K562 (cell line): Measurements from ENCODE around the gene NR1H3. TPM values are rescaled to one million over a fixed set of nuclear protein-coding genes. Genes with fewer than 3 reads are reported as not detected.
A peak's percentile ranks its signal among the peaks of the same experiment; 100 is the strongest.

Source experiments
- ATAC-seq: fragments of 200-7000 bp; cut with Tn5 transposase; 3 replicates; pipeline ENCODE4 v1.9.1; 2020; ENCODE audit warnings: moderate library complexity
- BruUV-seq: library from RNA; stranded (reverse); fragments of 400-500 nt; replicated peaks from 2 replicates; lab custom pipeline; 2021; lab: Mats Ljungman, UMichigan
- CTCF ChIA-PET: fragments of 300-600 bp; formaldehyde crosslinking; extraction: SDS; loops from one replicate; lab custom pipeline; 2021; ENCODE audit warnings: low intra/inter-chr PET ratio; lab: Yijun Ruan, JAX
- POLR2A ChIA-PET: fragments of 300-600, 350-650 bp; sonication (Branson Sonifier 250); formaldehyde crosslinking; extraction: SDS; loops from one replicate; lab custom pipeline; 2021; ENCODE audit warnings: antibody characterized with exemption, inconsistent platforms; lab: Yijun Ruan, JAX
- DNase-seq, 4 experiments: peaks; one replicate each; pipeline versions ENCODE4 v3.0.0 to v3.0.0-alpha.2; 2011 to 2018; ENCODE audit warnings: low spot score in 3 of 4, mixed read lengths in 3 of 4; ENCODE audit errors: extremely low read depth in 1 of 4
- FAIRE-seq: peaks from 2 replicates; lab custom pipeline; 2011; peaks lifted over from hg19 to GRCh38; lab: Jason Lieb, UNC
- H2AFZ ChIP-seq: 2 replicates; pipeline ENCODE4 v1.6.0; 2011; ENCODE audit warnings: low read depth, low read length, control low read depth, inconsistent platforms
- H3K27ac ChIP-seq: fragments of 200-600 bp; 3 replicates; pipeline ENCODE4 v1.8.0; 2011; ENCODE audit warnings: low read depth, mild to moderate bottlenecking, control low read depth, inconsistent platforms, low read length, moderate library complexity, mixed read lengths; ENCODE audit errors: extremely low read depth
- H3K27me3 ChIP-seq, 2 experiments: fragments of 300-600 bp in 1 of 2; 2 replicates in 1 of 2; 3 replicates in 1 of 2; pipeline versions ENCODE4 v1.6.0 to v1.8.0; 2011; ENCODE audit warnings: inconsistent platforms in 2 of 2, low read length in 2 of 2, mild to moderate bottlenecking in 1 of 2, mixed read lengths in 1 of 2, moderate library complexity in 1 of 2; ENCODE audit not compliant: control insufficient read depth in 2 of 2, insufficient read depth in 2 of 2
- H3K36me3 ChIP-seq: fragments of 300-600 bp; 3 replicates; pipeline ENCODE4 v1.8.0; 2011; ENCODE audit warnings: mild to moderate bottlenecking, low read length, inconsistent platforms; ENCODE audit not compliant: control insufficient read depth, insufficient read depth
- H3K4me1 ChIP-seq, 2 experiments: fragments of 200-600 bp in 1 of 2; replicated peaks in 1 of 2; 2 replicates in 1 of 2; 3 replicates in 1 of 2; pipeline versions ENCODE4 v1.5.1 to v1.8.0; 2011; ENCODE audit warnings: inconsistent platforms in 2 of 2, low read length in 2 of 2, mild to moderate bottlenecking in 1 of 2, mixed read lengths in 1 of 2, moderate library complexity in 1 of 2; ENCODE audit not compliant: control insufficient read depth in 2 of 2, insufficient read depth in 2 of 2
- H3K4me2 ChIP-seq: 2 replicates; pipeline ENCODE4 v1.6.1; 2011; ENCODE audit warnings: low read length, control low read depth, inconsistent platforms, mixed read lengths; ENCODE audit not compliant: insufficient read depth
- H3K4me3 ChIP-seq: fragments of 200-600 bp; sonication (generic), shearing (Covaris generic); 2 replicates; pipeline ENCODE4 v1.5.1; 2016; ENCODE audit warnings: control low read depth, inconsistent platforms
- H3K79me2 ChIP-seq: fragments of 200-600 bp; 3 replicates; pipeline ENCODE4 v1.8.0; 2011; ENCODE audit warnings: low read length, inconsistent platforms; ENCODE audit not compliant: control insufficient read depth, insufficient read depth
- H3K9ac ChIP-seq, 2 experiments: 2 replicates each; pipeline versions ENCODE4 v1.6.0 to v1.6.1; 2011; ENCODE audit warnings: low read depth in 2 of 2, low read length in 2 of 2, control low read depth in 1 of 2, inconsistent platforms in 1 of 2, mild to moderate bottlenecking in 1 of 2, mixed read lengths in 1 of 2; ENCODE audit not compliant: insufficient read depth in 1 of 2
- H3K9me1 ChIP-seq: one replicate; pipeline ENCODE4 v1.6.0; 2011; ENCODE audit warnings: inconsistent platforms, mild to moderate bottlenecking, low read length, moderate library complexity; ENCODE audit not compliant: control insufficient read depth, insufficient read depth
- H3K9me3 ChIP-seq: replicated peaks from 2 replicates; pipeline ENCODE4 v1.5.1; 2011; ENCODE audit warnings: low read depth, low read length, inconsistent platforms; ENCODE audit not compliant: control insufficient read depth, insufficient read depth
- H4K20me1 ChIP-seq: replicated peaks from 2 replicates; pipeline ENCODE4 v1.6.1; 2011; ENCODE audit warnings: low read length, inconsistent platforms, mixed read lengths; ENCODE audit not compliant: control insufficient read depth, insufficient read depth
- SLC30A9 ChIP-seq: fragments of 250-450 bp; sonication (Bioruptor Pico); IDR thresholded peaks from 2 replicates; pipeline ENCODE4 v1.8.0; 2022; ENCODE audit warnings: mild to moderate bottlenecking, moderate library complexity
- SNRNP70 ChIP-seq: fragments of 200-400 bp; formaldehyde crosslinking; optimal IDR thresholded peaks from 2 replicates; pipeline ENCODE3; 2017; ENCODE audit warnings: low read depth, low read length
- WGBS: fragments of 100-300 bp; shearing (Covaris generic); methylation state at CpG from one replicate; pipeline ENCODE4 v1.1.6; 2016; ENCODE audit warnings: low coverage, mixed read lengths; ENCODE audit not compliant: insufficient coverage; ENCODE audit errors: missing lambda C conversion rate; 5-methylcytosine and 5-hydroxymethylcytosine counted together
- in situ Hi-C: fragments of 300-500 bp; cut with MboI; formaldehyde crosslinking; loops from 4 replicates; pipeline ENCODE4 v1.15.0; 2018; ENCODE audit warnings: inconsistent platforms, mixed read lengths
- intact Hi-C: fragments of 100-400 bp; cut with micrococcal nuclease; formaldehyde crosslinking; loops from 2 replicates; pipeline ENCODE4 v1.14.2; 2022
- polyA plus RNA-seq, 8 experiments: library from polyadenylated mRNA; depleted of rRNA in 4 of 8; stranded (reverse) in 5 of 8; unstranded in 3 of 8; fragments of >200 nt; fragmentation: Nextera tagmentation in 2 of 8; fragmentation: Illumina TruSeq in 1 of 8; extraction: Ambion mirVana in 2 of 8; extraction: Trizol in 1 of 8; gene quantifications; 2 replicates each; pipeline versions ENCODE4 v1.2.1 to v1.2.3, GENCODE V29; 2011 to 2014; ENCODE audit warnings: inconsistent platforms in 1 of 8, missing spikeins in 1 of 8
- total RNA-seq, 7 experiments: library from RNA; depleted of rRNA in 6 of 7; stranded (reverse); fragments of >200 nt in 6 of 7; fragmentation: Illumina TruSeq in 2 of 7; extraction: Trizol in 2 of 7; gene quantifications; 2 replicates each; pipeline versions ENCODE4 v1.2.1 to v1.2.3, GENCODE V29; 2011 to 2021; ENCODE audit warnings: low replicate concordance in 1 of 7
- TF ChIP-seq, protein P1 (sequence below): fragments of 250-450 bp; sonication (Bioruptor Pico); IDR thresholded peaks from 2 replicates; pipeline ENCODE4 v1.4.0; 2020
- TF ChIP-seq, protein P2 (sequence below): sonication (generic); formaldehyde crosslinking; IDR thresholded peaks from 2 replicates; pipeline ENCODE4 v1.8.0; 2022; ENCODE audit warnings: missing genetic modification reagents, mild to moderate bottlenecking, moderate library complexity, borderline replicate concordance
- TF ChIP-seq, protein P3 (sequence below): sonication (generic); formaldehyde crosslinking; IDR thresholded peaks from 2 replicates; pipeline ENCODE4 v1.8.0; 2022; ENCODE audit warnings: mild to moderate bottlenecking, missing genetic modification reagents
- TF ChIP-seq, protein P4 (sequence below), 2 experiments: IDR thresholded peaks; 2 replicates each; pipeline ENCODE4 v1.6.1; 2011; ENCODE audit warnings: borderline replicate concordance in 1 of 2, control low read depth in 1 of 2, low read depth in 1 of 2, low read length in 1 of 2, mild to moderate bottlenecking in 1 of 2, mixed read lengths in 1 of 2, moderate library complexity in 1 of 2; ENCODE audit not compliant: insufficient read depth in 1 of 2, insufficient read length in 1 of 2, poor library complexity in 1 of 2, severe bottlenecking in 1 of 2; ENCODE audit errors: extremely low read depth in 1 of 2

The NR1H3 gene
- total and polyA plus RNA-seq, 9 of the 15 experiments (the other 6 are each of a cell fraction or from before 2014, with no cell fraction given): 8.2 to 26.0 (median 11.9) TPM

DNA sequence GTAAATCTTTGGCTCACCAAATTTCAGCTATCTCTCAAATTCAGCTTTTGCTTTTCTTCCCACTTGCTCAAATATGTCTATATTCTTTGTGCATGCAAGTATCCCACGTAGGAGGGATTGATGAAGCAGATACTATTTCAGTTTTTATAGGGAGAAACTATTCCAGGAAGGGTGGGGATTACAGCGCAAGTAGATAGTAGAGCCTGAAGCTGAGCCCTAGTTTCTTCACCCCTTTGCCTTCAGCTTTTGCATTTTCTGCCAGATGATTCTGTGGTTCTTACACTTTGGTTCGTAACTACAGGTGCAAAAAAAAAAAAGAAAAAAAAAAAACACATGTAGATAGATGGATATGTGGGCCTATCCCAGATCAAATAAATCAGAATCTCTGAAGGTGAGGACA is 6.0 kb upstream of the NR1H3 start:
- TF ChIP-seq, protein P1, sequence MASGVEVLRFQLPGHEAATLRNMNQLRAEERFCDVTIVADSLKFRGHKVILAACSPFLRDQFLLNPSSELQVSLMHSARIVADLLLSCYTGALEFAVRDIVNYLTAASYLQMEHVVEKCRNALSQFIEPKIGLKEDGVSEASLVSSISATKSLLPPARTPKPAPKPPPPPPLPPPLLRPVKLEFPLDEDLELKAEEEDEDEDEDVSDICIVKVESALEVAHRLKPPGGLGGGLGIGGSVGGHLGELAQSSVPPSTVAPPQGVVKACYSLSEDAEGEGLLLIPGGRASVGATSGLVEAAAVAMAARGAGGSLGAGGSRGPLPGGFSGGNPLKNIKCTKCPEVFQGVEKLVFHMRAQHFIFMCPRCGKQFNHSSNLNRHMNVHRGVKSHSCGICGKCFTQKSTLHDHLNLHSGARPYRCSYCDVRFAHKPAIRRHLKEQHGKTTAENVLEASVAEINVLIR: no peak
- ChIA-PET POLR2A (interaction anchor here (0.9 to 1.4 kb wide), 2 partner anchors 10 to 12 kb away, joined by 3 to 5 read pairs; no protein-coding TSS in a partner anchor), CTCF (no interaction called here)
- Histone ChIP-seq H3K9ac (no peak overlapping the region), H3K4me1 (peaks cover 22 to 25% of the 10 kb centered on the region in 2 experiments), H3K4me2 (no peak overlapping the region), H3K9me3 (no peaks in the 10 kb centered on the region), H3K36me3 (peaks cover 8% of the 10 kb centered on the region; the same call in 1 of the 3 replicates), H3K4me3 (no peak overlapping the region), H3K79me2 (peaks cover 31% of the 10 kb centered on the region), H4K20me1 (no peaks in the 10 kb centered on the region), H3K27ac (no peak overlapping the region), H3K9me1 (no peaks in the 10 kb centered on the region), H2AFZ (no peak overlapping the region), H3K27me3 (no peaks in the 10 kb centered on the region)
- intact Hi-C loops (no loop called here), in situ Hi-C loops (no loop called here)
- DNase-seq: no peak
- FAIRE-seq: no peak
- no peak for ATAC-seq
- 31% methylated on average over 3 of the region's 3 CpGs for WGBS
- BruUV-seq: no TSS peak

DNA sequence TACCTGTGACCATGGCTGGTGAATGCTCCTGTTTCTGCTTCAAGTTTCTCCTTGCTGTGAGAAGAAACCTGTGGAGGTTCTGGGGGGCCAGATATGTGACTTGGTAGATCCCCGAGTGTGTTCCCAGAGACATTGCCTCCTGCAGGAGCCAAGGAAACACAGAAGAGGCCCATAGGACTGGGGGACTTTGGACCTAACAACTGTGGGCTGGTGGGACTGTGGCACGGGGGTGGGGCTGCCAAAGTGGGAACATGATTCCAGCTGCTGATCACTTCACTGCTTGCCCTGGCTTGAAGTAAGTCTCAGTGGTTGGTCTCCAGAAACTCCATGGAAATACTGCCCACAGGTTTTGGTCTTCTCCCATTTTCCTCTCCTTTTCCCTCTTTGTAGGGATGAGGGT is 4.1 kb upstream of the NR1H3 start:
- ATAC-seq (no peak), DNase-seq (no peak), FAIRE-seq (no peak)
- Histone ChIP-seq H3K9ac (peak overlapping the region in 1 of 2 experiments; percentile 64; a peak in 1 of 4 replicates), H3K9me3 (no peaks in the 10 kb centered on the region), H3K9me1 (no peaks in the 10 kb centered on the region), H4K20me1 (no peaks in the 10 kb centered on the region), H3K27ac (no peak overlapping the region), H3K36me3 (no peaks in the 10 kb centered on the region), H3K4me2 (no peak overlapping the region), H2AFZ (no peak overlapping the region), H3K79me2 (peaks cover 19% of the 10 kb centered on the region), H3K4me3 (no peak overlapping the region), H3K27me3 (no peaks in the 10 kb centered on the region), H3K4me1 (peaks cover 31 to 34% of the 10 kb centered on the region in 2 experiments)
- intact Hi-C loops (no loop called here), in situ Hi-C loops (no loop called here)
- 50% methylated on average over 2 of the region's 2 CpGs for WGBS
- POLR2A ChIA-PET: interaction anchor here (1.7 kb wide), 1 partner anchor 39 kb away, joined by 3 read pairs; the partner anchor contains the start of gene DDB2
- CTCF ChIA-PET: no interaction called here
- BruUV-seq: no TSS peak
- TF ChIP-seq, protein P2, sequence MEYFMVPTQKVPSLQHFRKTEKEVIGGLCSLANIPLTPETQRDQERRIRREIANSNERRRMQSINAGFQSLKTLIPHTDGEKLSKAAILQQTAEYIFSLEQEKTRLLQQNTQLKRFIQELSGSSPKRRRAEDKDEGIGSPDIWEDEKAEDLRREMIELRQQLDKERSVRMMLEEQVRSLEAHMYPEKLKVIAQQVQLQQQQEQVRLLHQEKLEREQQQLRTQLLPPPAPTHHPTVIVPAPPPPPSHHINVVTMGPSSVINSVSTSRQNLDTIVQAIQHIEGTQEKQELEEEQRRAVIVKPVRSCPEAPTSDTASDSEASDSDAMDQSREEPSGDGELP (CRISPR knock-in tag): no peak
- TF ChIP-seq SNRNP70 (no peak), SLC30A9 (CRISPR knock-in tag) (no peak)
- TF ChIP-seq, protein P3, sequence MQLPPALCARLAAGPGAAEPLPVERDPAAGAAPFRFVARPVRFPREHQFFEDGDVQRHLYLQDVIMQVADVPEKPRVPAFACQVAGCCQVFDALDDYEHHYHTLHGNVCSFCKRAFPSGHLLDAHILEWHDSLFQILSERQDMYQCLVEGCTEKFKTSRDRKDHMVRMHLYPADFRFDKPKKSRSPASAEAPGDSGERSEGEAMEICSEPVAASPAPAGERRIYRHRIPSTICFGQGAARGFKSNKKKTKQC: no peak
- TF ChIP-seq, protein P4, sequence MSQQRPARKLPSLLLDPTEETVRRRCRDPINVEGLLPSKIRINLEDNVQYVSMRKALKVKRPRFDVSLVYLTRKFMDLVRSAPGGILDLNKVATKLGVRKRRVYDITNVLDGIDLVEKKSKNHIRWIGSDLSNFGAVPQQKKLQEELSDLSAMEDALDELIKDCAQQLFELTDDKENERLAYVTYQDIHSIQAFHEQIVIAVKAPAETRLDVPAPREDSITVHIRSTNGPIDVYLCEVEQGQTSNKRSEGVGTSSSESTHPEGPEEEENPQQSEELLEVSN (IDR thresholded peaks at IDR 0.05; ENCODE audit: borderline replicate concordance in 1 of 2, extremely low read depth in 1 of 2, insufficient read depth in 1 of 2, insufficient read length in 1 of 2, low read depth in 1 of 2, low read length in 1 of 2, poor library complexity in 1 of 2, severe bottlenecking in 1 of 2): no peak
